Activated naive CD4-positive, alpha-beta T cell treated with anti-CD3 and anti-CD28 coated beads, Interleukin-2, amount 50 U/mL, for 72 hours (primary cell): ENCODE results near the gene SLC9A7. TPM values are rescaled to one million over a fixed set of nuclear protein-coding genes. Genes with fewer than 3 reads are reported as not detected.

Source experiments
- ATAC-seq, 2 donors: fragments of 150-1000 bp; cut with Tn5 transposase; 2 replicates each; pipeline ENCODE4 v1.10.0; 2021; ENCODE audit warnings: mild to moderate bottlenecking in 2 of 2, moderate library complexity in 2 of 2
- DNase-seq, 2 donors: peaks; one replicate each; pipeline ENCODE4 v3.0.0; 2021 to 2022; ENCODE audit warnings: low spot score in 2 of 2
- H3K27ac Mint-ChIP-seq, 2 donors: one replicate each; pipeline ENCODE4 v1.8.0; 2022; ENCODE audit warnings: mild to moderate bottlenecking in 2 of 2, mixed read lengths in 2 of 2
- H3K36me3 Mint-ChIP-seq, 2 donors: one replicate each; pipeline ENCODE4 v1.8.0; 2022; ENCODE audit warnings: mixed read lengths in 2 of 2
- H3K9me3 Mint-ChIP-seq, 2 donors: one replicate each; pipeline ENCODE4 v1.8.0; 2022; ENCODE audit warnings: mixed read lengths in 2 of 2
- total RNA-seq, 2 donors: library from RNA; stranded (reverse); gene quantifications; one replicate each; pipeline ENCODE4 v1.2.3, GENCODE V29; 2022

Gene SLC9A7
- total RNA-seq, 2 donors from 2014 or later: 13.5 to 15.1 TPM

DNA sequence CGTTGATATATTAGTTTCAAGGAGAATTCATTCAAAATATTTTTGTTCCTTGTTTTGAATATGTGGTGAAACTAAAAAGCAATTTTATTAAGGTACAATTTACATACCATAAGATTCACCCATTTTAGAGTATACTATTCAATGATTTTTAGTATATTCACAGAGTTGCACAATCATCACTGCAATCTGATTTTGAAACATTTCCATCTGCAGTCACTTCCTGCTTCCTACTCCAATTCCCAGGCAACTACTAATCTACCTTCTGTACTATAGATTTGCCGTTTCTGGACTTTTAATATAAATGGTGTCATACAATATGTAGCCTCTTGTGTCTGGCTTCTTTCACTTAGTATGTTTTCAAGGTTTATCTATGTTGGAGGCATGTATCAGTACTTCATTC is 71.3 kb downstream of the SLC9A7 start:
- no peak for ATAC-seq
- Mint-ChIP-seq H3K27ac (no peak overlapping the region), H3K9me3 (no peaks in the 10 kb centered on the region), H3K36me3 (no peaks in the 10 kb centered on the region)
- no peak for DNase-seq

DNA sequence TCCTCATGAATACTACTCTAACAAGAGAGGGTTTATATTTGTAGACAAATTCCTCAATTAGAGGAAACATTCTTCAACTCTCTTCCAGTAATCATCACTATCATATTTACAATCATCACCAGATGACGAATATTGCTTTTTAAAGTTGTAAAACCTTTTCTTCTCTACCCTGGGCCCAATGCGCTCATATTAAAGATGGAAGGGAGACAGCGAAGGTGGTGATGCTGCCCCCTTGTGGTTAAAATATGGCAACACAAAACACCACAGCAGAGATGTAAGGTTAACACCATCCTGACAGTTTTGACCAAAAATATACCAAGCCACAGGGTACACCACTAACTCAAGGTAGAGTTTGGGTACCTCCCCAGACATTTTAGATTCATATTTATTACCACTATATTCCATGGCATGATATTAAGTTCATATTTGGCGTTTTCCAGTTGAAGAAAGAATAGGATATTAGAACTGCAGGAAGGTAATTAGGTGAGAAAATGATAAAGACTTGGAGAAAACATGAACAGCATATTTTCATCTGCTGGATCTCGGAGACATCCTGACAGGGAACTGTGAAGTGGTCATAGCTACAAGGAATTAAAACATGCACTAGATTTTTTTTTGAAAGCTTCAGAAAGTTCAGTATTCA is 72.8 kb downstream of the SLC9A7 start:
- Mint-ChIP-seq H3K27ac (no peak overlapping the region), H3K36me3 (peaks cover 0 to 5% of the 10 kb centered on the region in 2 donors), H3K9me3 (no peaks in the 10 kb centered on the region)
- ATAC-seq (peak; percentile 55 to 58), DNase-seq (peak in 1 of 2 donors; percentile 14)

DNA sequence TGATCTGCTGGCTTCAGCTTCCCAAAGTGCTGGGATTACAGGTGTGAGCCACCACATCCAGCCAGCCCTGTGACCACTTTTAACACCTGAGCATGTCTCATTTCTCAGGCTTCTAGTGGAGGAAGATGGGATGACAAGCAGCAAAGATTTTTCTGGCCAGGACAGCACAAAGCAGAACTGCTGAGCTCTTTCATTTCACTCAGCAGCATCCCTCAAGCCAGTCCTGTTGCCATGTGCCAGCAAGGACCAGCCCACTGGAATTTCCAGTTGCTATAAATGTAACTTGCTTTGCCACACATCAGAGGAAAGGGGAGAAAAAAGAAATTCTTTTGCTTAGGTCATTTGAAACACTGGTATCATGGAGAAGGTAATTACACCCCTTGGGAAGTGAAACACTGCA is 75.9 kb downstream of the SLC9A7 start:
- Mint-ChIP-seq H3K9me3 (no peaks in the 10 kb centered on the region), H3K27ac (no peak overlapping the region), H3K36me3 (peaks cover 0 to 5% of the 10 kb centered on the region in 2 donors)
- DNase-seq (no peak), ATAC-seq (no peak)

DNA sequence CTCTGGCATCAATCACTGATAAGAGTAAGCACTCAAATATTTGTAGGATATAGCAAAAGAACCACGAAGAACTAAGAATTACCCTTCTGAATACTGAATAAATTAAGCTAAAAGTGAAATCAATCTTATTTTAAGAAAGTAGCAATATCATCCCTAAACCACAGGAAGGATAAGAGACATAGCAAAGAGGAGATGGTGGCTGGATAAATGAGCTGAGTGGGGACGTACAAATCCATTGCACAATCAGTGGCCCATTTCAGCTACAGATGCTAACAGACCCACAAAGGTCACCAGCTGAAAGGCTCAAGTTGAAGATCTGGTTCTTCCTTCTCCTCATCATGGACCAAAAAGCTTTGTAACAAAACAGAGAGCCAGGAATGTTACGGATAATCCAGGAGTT is 77.1 kb downstream of the SLC9A7 start:
- ATAC-seq: no peak
- Mint-ChIP-seq H3K36me3 (peaks cover 0 to 5% of the 10 kb centered on the region in 2 donors), H3K9me3 (no peaks in the 10 kb centered on the region), H3K27ac (no peak overlapping the region)
- no peak for DNase-seq

DNA sequence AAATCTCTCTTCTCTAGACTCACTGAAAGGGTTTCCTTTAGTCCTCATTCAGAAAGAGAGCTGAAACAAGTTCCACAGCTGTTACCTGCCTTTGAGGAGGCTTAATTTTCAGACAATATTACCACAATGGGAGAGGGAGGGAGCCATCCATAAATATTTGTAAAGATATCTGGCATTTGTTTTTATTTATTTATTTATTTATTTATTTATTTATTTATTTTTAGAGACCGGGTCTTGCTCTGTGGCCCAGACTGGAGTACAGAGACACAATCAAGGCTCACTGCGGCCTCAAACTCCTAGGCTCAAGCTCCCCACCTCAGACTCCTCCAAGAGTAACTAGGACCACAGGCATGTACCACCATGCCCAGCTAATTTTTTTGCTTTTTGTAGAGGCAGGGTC is 80.7 kb downstream of the SLC9A7 start:
- H3K9me3 Mint-ChIP-seq: no peaks in the 10 kb centered on the region
- DNase-seq: no peak
- no peak overlapping the region for H3K27ac Mint-ChIP-seq
- no peak for ATAC-seq
- H3K36me3 Mint-ChIP-seq: peaks cover 0 to 5% of the 10 kb centered on the region in 2 donors

DNA sequence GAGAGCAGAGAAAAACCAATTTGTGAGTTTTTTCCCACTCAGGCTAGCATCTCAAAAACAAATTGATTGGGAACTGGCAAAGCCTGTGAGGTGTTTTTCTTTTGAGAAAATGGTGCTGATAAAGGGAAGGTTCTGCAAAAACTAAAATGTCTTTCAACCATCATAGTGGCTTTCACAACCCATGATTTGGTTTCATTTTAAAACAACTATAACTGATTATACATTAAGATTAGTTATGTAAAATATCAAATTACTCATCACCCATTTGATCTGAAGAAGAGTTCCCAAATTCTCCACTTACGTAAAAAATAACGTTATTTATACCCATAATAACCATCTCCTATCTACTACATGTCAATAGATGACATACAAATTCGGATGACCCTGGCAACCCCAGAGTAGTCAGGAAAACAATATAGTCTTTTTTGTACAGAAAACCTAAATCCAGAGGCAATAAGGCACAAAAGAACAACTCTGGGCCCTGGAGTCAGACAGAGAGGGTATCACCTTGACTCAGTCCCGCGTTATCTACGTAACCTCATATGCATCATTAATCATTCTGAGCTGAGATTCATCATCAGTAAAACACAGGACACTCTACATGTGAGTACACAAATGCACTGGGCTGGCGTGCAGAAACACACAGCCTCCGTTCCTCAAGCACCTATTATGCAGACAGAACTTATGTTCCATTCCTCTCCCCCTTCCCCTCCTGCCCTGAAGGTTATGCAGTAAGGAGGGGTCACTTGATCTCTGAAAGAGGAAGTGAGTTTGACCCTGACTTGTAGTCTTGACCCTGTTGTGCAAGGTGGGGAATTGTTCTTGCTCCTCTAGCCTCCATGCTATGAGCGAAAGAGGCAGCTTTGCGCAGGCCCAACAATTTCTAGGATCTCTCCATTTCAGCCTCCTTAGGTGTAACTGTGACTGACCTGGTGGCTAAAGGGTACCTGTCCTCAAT is 82.2 kb downstream of the SLC9A7 start:
- Mint-ChIP-seq H3K9me3 (no peaks in the 10 kb centered on the region), H3K27ac (no peak overlapping the region), H3K36me3 (peaks cover 0 to 4% of the 10 kb centered on the region in 2 donors)
- DNase-seq: no peak
- peak in 1 of 2 donors; percentile 47 for ATAC-seq

DNA sequence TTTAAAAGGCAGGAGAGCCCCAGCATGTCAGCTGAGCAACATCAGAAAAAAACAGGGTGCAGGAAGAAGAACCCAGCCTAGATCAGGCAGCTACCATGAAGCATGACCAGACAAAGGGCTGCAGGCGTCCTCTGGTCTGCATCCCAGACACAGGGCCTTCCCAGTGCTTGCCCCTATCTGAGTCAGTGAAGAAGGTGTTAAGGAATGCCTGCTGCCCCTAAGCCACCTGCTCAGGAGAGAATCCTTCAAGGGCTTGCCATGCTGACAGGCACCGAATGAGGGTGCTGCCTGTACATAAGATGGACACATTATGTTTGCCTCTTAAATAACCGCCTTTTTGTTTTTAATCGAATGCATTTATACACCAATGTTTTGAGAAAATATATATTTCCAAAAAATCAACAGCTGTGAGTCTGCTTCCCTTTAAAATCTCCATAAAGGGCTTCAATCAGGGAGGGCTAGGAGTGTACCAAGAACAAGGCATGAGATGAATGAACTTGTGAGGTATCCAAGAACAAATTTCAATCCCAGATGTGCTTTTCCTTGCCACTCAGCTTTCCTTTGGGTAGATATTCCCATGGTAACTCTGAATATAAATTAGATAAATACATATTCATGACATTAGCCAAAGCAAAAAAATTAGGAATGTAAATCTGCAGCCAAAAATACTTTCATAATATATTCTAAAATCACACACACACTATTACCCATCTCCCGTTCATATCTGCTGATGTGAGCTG is 85.1 kb downstream of the SLC9A7 start:
- H3K9me3 Mint-ChIP-seq: no peaks in the 10 kb centered on the region
- ATAC-seq: no peak
- no peak overlapping the region for H3K27ac Mint-ChIP-seq
- H3K36me3 Mint-ChIP-seq: no peaks in the 10 kb centered on the region
- no peak for DNase-seq

DNA sequence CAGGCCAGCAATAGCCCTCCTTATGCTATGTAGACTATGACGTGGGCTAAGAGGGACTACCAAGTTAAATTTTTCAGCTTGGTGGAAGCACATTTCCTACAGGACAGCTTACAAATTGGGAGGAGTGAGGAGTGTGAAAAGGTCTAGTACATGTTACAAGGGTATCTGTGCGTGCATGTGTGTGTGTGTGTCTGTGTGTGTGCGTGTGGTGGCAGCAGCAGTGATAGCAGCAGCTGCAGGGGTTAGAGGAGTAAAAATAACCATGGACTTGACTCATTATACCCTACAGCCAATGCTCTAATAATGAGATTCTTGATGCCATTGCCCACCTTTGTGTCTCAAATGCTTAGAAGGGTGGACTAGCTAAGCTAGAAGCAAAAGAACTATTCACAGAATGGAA is 88.6 kb downstream of the SLC9A7 start:
- no peaks in the 10 kb centered on the region for H3K36me3 Mint-ChIP-seq
- no peak for ATAC-seq
- no peak for DNase-seq
- no peaks in the 10 kb centered on the region for H3K9me3 Mint-ChIP-seq
- no peak overlapping the region for H3K27ac Mint-ChIP-seq

DNA sequence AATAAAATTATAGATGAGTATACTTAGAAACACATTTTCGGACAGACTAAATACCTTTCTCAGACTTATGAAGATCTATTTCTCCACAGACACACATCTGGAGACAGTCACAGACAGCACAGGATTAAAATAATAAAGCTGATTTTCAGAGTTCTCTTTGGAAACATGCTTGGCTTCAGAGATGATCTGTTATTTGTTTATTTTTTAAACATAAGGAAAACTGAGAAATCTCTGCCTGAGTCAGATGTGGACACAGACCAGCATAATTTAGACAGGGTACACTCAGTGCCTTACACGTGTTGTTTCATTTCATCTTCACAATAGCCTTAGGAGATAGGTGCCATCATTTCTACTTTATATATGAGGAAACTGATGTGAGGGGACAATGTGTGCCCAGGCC is 92.1 kb downstream of the SLC9A7 start:
- DNase-seq (no peak), ATAC-seq (no peak)
- no peaks in the 10 kb centered on the region for H3K9me3 Mint-ChIP-seq
- peaks cover 0 to 5% of the 10 kb centered on the region in 2 donors for H3K36me3 Mint-ChIP-seq
- H3K27ac Mint-ChIP-seq: no peak overlapping the region

DNA sequence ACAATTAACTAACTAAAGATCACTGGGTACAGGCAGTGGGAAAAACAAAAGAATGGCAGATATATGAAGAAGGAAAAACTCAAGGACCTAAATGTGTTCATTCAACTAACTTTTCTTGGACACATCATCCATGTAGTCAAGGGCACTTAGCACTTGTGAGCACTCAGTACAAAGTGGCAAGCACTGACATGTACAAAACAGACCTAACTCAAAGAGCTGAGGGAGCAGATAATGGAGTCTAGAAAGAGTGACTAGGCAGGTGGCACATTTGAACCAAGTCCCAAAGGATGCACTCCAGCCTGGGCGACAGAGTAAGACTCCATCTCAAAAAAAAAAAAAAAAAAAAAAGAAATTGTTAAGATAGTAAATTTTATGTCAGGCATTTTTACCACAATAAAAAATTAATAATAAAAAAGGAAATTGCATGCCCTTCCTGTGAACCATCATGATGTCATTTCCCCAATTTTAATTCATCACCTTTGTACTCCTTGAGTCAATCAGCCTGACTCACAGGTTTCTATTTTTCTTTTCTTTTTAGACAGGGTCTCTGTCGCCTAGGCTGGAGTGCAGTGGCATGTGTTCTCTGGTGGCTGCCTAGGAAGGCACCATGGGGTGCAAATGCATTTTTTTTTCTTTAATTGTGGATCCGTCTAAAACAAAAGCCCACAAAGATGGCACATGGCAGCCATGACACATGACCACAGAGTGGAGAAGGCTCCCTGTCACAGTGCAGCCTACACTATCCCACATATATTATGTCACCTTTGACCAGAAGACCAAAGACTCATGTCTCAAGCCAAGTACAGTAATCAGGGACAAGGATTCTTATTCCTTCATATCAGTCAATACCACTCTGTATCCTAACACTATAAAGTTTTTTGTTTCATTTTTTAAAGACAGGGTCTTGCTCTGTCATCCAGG is 93.4 kb downstream of the SLC9A7 start:
- Mint-ChIP-seq H3K9me3 (no peaks in the 10 kb centered on the region), H3K36me3 (peaks cover 0 to 5% of the 10 kb centered on the region in 2 donors), H3K27ac (peak overlapping the region in 1 of 2 donors; percentile 53)
- DNase-seq (no peak), ATAC-seq (peak; percentile 75 to 86)

DNA sequence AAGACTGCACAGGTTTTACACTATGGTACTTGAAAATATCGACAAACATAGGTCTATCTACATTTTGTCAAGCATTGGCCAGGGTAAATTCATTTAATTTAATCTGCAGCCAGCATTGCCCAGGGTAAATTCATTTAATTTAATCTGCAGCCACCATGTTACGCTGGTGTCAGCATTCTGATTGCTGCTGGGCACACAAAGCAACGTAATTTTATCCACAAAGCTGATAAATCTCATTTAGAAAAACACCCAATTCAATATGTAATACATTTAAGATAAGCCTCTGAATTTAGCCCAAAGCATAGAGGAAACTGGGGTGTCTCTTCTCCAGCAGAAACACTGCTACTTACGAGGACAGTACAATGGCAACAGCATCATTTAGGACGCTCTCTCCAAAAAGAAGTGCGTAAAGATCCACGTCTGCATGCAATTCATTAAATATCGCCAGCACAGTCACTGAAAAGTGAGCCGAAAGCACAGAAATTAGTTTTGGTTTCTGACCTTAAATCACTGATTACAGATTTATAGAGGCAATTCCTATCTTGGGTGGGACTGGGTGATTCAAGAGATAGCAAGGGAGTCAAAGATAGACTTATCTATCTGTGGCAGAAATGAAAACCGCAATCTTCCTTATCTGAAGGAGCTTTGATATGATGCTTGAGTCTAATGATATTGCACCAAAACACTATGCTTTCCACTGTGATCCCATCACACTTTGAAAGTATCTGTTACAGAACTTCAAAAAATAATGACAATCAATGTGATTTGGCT is 96.5 kb downstream of the SLC9A7 start:
- ATAC-seq: no peak
- Mint-ChIP-seq H3K27ac (no peak overlapping the region), H3K36me3 (peaks cover 0 to 5% of the 10 kb centered on the region in 2 donors), H3K9me3 (no peaks in the 10 kb centered on the region)
- no peak for DNase-seq

DNA sequence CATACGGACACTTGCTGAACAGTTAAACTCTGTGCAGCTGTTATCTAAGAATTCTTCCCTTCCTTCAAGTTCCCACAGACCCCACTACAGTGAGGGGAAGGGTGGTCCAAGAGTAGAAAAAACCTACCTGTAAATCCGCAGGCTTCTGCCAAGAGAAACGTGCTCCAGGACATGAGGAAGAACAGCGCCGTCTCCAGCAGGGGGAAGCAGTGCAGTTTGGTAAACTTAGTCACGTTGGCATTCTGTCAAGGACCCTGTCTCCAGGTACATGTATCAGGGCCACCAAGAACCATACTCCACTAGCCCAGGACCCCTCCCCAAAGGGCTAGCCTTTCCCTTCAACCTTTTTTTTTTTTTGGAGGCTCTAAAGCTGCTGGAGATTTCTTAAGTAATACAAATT is 105.4 kb downstream of the SLC9A7 start:
- H3K9me3 Mint-ChIP-seq: no peaks in the 10 kb centered on the region

DNA sequence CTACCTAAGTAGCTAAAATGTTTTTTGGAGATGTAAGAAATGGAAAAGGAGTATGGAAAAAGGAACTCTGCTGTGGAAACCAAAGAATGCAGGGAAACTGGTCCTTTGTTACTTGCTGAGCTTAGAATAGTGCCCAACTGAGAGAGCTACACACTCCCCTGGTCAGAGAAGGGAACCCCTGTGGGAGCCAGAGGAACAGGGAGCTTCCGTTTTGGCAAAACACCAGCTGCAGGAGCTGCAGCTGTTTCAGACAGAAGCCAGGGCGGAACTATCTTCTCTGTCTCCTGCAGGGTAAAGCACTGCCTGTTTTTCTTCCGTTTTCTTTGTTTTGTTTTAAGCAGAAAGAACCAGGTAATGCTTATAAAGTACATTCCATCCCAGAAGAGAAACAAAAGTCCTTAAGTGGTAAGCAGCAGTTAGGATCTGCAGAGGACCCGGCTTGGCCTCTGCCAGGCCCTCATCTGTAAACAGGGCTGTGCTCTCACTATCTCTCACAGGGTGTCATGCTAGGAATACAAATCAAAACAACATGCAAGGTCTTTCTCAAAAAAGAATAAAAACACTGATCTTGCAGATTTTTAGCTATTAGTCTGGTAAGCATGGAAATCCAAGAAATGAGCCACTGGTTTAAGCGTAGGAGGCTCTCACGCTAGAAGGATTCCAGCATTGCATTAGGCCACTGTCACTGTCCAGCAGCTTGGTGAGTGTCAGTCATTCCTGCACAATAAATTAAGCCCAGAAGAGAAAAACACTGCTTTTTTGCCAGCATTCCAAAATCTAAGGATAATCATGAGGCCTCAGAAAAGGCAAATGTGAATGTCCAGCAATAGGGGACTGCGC is 109.3 kb downstream of the SLC9A7 start:
- Mint-ChIP-seq H3K9me3 (no peaks in the 10 kb centered on the region), H3K27ac (no peak overlapping the region), H3K36me3 (no peaks in the 10 kb centered on the region)

More for the DNA sequence above, 105.4 kb downstream of the SLC9A7 start:
- H3K36me3 Mint-ChIP-seq: no peaks in the 10 kb centered on the region
- no peak for DNase-seq
- H3K27ac Mint-ChIP-seq: no peak overlapping the region
- ATAC-seq: no peak

DNA sequence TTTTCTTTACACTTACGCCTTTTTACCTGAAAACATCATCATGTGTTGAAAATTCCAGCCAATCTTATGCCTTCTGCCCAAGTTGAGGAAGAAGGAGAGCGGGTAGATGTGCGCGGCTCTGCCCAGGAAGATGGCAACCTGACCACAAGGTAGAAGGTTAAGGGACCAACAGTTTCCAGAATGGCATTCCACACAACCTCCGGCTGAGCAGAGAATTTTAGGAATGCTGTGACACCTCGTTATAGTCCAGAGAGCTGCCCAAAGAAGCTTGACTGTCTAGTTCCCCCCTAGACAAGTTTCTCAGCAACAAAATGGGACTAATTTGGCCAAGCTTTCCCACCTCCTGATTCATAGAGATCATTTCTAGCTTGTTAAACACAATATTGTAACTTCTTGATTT is 110.3 kb downstream of the SLC9A7 start:
- Mint-ChIP-seq H3K9me3 (no peaks in the 10 kb centered on the region), H3K36me3 (no peaks in the 10 kb centered on the region), H3K27ac (no peak overlapping the region)
- DNase-seq: no peak
- ATAC-seq: no peak

More for the DNA sequence above, 109.3 kb downstream of the SLC9A7 start:
- DNase-seq: no peak
- ATAC-seq: no peak

DNA sequence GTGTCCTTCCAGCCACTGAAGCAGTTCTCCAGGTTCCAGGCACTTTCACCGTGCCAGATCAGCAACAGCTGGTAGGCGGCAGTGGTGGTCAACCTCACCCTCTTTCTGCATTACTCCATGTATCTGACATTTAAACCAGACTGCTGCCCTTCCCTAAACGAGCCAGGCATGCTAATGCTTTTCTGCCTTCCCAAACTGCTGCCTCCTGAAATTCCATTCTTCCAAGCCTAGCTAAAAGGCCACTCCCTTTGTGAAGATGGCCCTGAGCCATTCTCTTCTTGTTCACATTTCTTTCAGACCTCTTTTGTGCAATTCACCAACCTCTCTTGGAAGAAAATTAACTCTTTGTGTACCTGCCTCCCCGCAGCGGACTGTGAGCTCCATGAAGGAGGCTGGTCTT is 111.7 kb downstream of the SLC9A7 start:
- Mint-ChIP-seq H3K36me3 (peaks cover 0 to 5% of the 10 kb centered on the region in 2 donors), H3K9me3 (no peaks in the 10 kb centered on the region), H3K27ac (no peak overlapping the region)
- no peak for DNase-seq
- ATAC-seq: no peak
